Esophagus squamous epithelium (tissue), 4 donors: Measurements from ENCODE around the gene SERPINA12.

Source experiments
- POLR2A ChIP-seq, 4 donors: fragments of 450-650 bp; IDR thresholded peaks; one replicate each; pipeline ENCODE4 v1.6.1; 2017; ENCODE audit warnings: antibody characterized with exemption in 4 of 4, mild to moderate bottlenecking in 4 of 4, moderate library complexity in 3 of 4
- TF ChIP-seq, protein P1 (sequence below), 6 experiments: fragments of 450-650 bp in 4 of 6; fragments of 200-600 bp in 2 of 6; sonication (generic) in 2 of 6; IDR thresholded peaks; one replicate each; pipeline ENCODE4 v1.5.1; 2016 to 2019; ENCODE audit warnings: antibody characterized with exemption in 6 of 6, mild to moderate bottlenecking in 4 of 6, moderate library complexity in 4 of 6

DNA sequence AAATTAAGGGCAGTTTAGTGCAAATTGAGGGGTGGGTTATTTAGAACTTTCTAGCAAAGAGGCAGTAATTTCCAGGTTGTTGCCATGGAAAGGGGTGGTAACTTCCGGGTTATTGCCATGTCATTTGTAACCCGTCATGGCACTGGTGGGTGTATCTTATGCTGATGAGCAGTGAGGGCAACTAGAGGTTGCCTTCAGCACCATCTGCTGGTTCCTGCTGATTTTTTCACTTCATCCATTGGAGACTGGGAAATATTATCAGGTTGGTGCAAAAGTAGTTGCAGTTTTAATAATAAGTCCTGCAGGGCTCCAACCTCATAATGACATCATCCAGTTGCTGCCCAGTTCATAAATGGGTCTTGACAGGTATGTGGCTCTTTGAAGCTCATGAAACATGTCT, 27.6 kb upstream of the SERPINA12 start:
- TF ChIP-seq, protein P1, sequence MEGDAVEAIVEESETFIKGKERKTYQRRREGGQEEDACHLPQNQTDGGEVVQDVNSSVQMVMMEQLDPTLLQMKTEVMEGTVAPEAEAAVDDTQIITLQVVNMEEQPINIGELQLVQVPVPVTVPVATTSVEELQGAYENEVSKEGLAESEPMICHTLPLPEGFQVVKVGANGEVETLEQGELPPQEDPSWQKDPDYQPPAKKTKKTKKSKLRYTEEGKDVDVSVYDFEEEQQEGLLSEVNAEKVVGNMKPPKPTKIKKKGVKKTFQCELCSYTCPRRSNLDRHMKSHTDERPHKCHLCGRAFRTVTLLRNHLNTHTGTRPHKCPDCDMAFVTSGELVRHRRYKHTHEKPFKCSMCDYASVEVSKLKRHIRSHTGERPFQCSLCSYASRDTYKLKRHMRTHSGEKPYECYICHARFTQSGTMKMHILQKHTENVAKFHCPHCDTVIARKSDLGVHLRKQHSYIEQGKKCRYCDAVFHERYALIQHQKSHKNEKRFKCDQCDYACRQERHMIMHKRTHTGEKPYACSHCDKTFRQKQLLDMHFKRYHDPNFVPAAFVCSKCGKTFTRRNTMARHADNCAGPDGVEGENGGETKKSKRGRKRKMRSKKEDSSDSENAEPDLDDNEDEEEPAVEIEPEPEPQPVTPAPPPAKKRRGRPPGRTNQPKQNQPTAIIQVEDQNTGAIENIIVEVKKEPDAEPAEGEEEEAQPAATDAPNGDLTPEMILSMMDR (IDR thresholded peaks at IDR 0.05) = peak in 1 of 6 experiments; percentile 23
- no peak for TF ChIP-seq POLR2A (IDR thresholded peaks at IDR 0.05)
